OCI-LY1 (cell line): Measurements from ENCODE around the gene ABLIM1.

Source experiments
- EZH2 ChIP-seq: fragments of 200-600 bp; sonication (generic), shearing (Covaris generic); IDR thresholded peaks from 2 replicates; pipeline ENCODE4 v1.8.0; 2017; ENCODE audit warnings: borderline replicate concordance, mixed run types, mild to moderate bottlenecking, antibody characterized with exemption, low read length, moderate library complexity, mixed read lengths
- TF ChIP-seq, protein P1 (sequence below): fragments of 200-600 bp; sonication (generic), shearing (Covaris generic); IDR thresholded peaks from 2 replicates; pipeline ENCODE4 v1.5.1; 2017; ENCODE audit warnings: mild to moderate bottlenecking, antibody characterized with exemption, low read length, moderate library complexity, mixed read lengths

GRCh38 chr10:114437473-114438292 is 220.4 kb downstream of the ABLIM1 start:
- no peak for TF ChIP-seq EZH2
- TF ChIP-seq, protein P1, sequence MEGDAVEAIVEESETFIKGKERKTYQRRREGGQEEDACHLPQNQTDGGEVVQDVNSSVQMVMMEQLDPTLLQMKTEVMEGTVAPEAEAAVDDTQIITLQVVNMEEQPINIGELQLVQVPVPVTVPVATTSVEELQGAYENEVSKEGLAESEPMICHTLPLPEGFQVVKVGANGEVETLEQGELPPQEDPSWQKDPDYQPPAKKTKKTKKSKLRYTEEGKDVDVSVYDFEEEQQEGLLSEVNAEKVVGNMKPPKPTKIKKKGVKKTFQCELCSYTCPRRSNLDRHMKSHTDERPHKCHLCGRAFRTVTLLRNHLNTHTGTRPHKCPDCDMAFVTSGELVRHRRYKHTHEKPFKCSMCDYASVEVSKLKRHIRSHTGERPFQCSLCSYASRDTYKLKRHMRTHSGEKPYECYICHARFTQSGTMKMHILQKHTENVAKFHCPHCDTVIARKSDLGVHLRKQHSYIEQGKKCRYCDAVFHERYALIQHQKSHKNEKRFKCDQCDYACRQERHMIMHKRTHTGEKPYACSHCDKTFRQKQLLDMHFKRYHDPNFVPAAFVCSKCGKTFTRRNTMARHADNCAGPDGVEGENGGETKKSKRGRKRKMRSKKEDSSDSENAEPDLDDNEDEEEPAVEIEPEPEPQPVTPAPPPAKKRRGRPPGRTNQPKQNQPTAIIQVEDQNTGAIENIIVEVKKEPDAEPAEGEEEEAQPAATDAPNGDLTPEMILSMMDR, result peak; percentile 38
